Tibial nerve (tissue), 4 donors: ENCODE results near the gene PLD5. TPM values are rescaled to one million over a fixed set of nuclear protein-coding genes. Genes with fewer than 3 reads are reported as not detected.

Experiments used
- DNase-seq, 2 donors: peaks; one replicate each; pipeline ENCODE4 v3.0.0-alpha.2; 2019; ENCODE audit warnings: low spot score in 2 of 2
- H3K27ac ChIP-seq, 4 donors: fragments of 200-600 bp; sonication (generic) in 3 of 4; one replicate each; pipeline ENCODE4 v1.5.1; 2017 to 2019; ENCODE audit warnings: mild to moderate bottlenecking in 1 of 4
- H3K27me3 ChIP-seq, 2 donors: fragments of 200-600 bp; sonication (generic) in 1 of 2; one replicate each; pipeline versions ENCODE4 v1.5.1 to v1.6.0; 2017 to 2019
- H3K36me3 ChIP-seq, 3 donors: fragments of 200-600 bp; sonication (generic); one replicate each; pipeline ENCODE4 v1.5.1; 2018 to 2019
- H3K4me1 ChIP-seq, 4 donors: fragments of 200-600 bp; sonication (generic) in 3 of 4; one replicate each; pipeline ENCODE4 v1.5.1; 2017 to 2019
- H3K4me3 ChIP-seq, 4 donors: fragments of 200-600 bp; sonication (generic) in 3 of 4; one replicate each; pipeline ENCODE4 v1.5.1; 2017 to 2019; ENCODE audit warnings: mild to moderate bottlenecking in 1 of 4, moderate library complexity in 1 of 4
- H3K9me3 ChIP-seq, 4 donors: fragments of 200-600 bp; sonication (generic) in 3 of 4; one replicate each; pipeline ENCODE4 v1.5.1; 2017 to 2019
- CTCF ChIP-seq, 5 experiments: fragments of 200-600 bp in 3 of 5; fragments of 450-650 bp in 2 of 5; sonication (generic) in 3 of 5; IDR thresholded peaks; one replicate each; pipeline ENCODE4 v1.5.1; 2016 to 2019; ENCODE audit warnings: antibody characterized with exemption in 5 of 5, mild to moderate bottlenecking in 3 of 5, moderate library complexity in 2 of 5
- EP300 ChIP-seq, 2 donors: sonication (generic); formaldehyde crosslinking; IDR thresholded peaks; one replicate each; pipeline ENCODE4 v1.6.1; 2017; ENCODE audit warnings: antibody characterized with exemption in 2 of 2, mild to moderate bottlenecking in 1 of 2
- POLR2A ChIP-seq, 2 donors: fragments of 450-650 bp; IDR thresholded peaks; one replicate each; pipeline ENCODE4 v1.6.1; 2017; ENCODE audit warnings: antibody characterized with exemption in 2 of 2, mild to moderate bottlenecking in 2 of 2, moderate library complexity in 2 of 2
- WGBS, 2 donors: methylation state at CpG; one replicate each; pipeline ENCODE4 v1.1.5; 2018; 5-methylcytosine and 5-hydroxymethylcytosine counted together
- total RNA-seq, 4 donors: library from RNA; depleted of rRNA; stranded (reverse); fragments of >200 nt; gene quantifications; one replicate each; pipeline ENCODE4 v1.1.0, GENCODE V29; 2016

PLD5 gene
- total RNA-seq, 4 donors from 2014 or later: 0.21 to 0.59 TPM; not detected in 2

GRCh38 chr1:242056988-242057744 is 467.3 kb downstream of the PLD5 start:
- H3K9me3 ChIP-seq: peaks cover 0 to 6% (median 0%) of the 10 kb centered on the region in 4 donors
- no peaks in the 10 kb centered on the region for H3K27me3 ChIP-seq
- H3K36me3 ChIP-seq: no peaks in the 10 kb centered on the region
- H3K27ac ChIP-seq: no peak overlapping the region
- no peak for DNase-seq
- TF ChIP-seq EP300 (IDR thresholded peaks at IDR 0.05): no peak
- TF ChIP-seq POLR2A (IDR thresholded peaks at IDR 0.05): no peak
- no peak for TF ChIP-seq CTCF (IDR thresholded peaks at IDR 0.05)
- no peaks in the 10 kb centered on the region for H3K4me1 ChIP-seq
- H3K4me3 ChIP-seq: no peak overlapping the region
- 85 to 90% methylated on average over 38 to 42 of the region's 49 CpGs for WGBS, 2 donors

GRCh38 chr1:242055749-242056320 is 468.7 kb downstream of the PLD5 start:
- no peak for DNase-seq

GRCh38 chr1:242043165-242043564 is 481.3 kb downstream of the PLD5 start:
- TF ChIP-seq EP300 (IDR thresholded peaks at IDR 0.05): no peak
- no peak for TF ChIP-seq CTCF (IDR thresholded peaks at IDR 0.05)
- no peak for TF ChIP-seq POLR2A (IDR thresholded peaks at IDR 0.05)
- no peak for DNase-seq
- peaks cover 0 to 13% (median 0%) of the 10 kb centered on the region in 4 donors for H3K9me3 ChIP-seq
- no peaks in the 10 kb centered on the region for H3K36me3 ChIP-seq
- no peaks in the 10 kb centered on the region for H3K4me1 ChIP-seq
- no peaks in the 10 kb centered on the region for H3K27me3 ChIP-seq
- 43 to 46% methylated on average over 3 of the region's 3 CpGs for WGBS, 2 donors
- no peak overlapping the region for H3K27ac ChIP-seq
- no peak overlapping the region for H3K4me3 ChIP-seq

More at GRCh38 chr1:242055749-242056320, 468.7 kb downstream of the PLD5 start:
- Histone ChIP-seq H3K4me3 (no peak overlapping the region), H3K27me3 (no peaks in the 10 kb centered on the region), H3K4me1 (no peaks in the 10 kb centered on the region), H3K36me3 (no peaks in the 10 kb centered on the region), H3K27ac (no peak overlapping the region), H3K9me3 (peaks cover 0 to 6% (median 0%) of the 10 kb centered on the region in 4 donors)
- TF ChIP-seq CTCF (IDR thresholded peaks at IDR 0.05): no peak
- no peak for TF ChIP-seq POLR2A (IDR thresholded peaks at IDR 0.05)
- WGBS, 2 donors: 48 to 54% methylated on average over 7 of the region's 7 CpGs

- Histone ChIP-seq H3K36me3 (no peaks in the 10 kb centered on the region), H3K9me3 (peaks cover 0 to 3% (median 0%) of the 10 kb centered on the region in 4 donors), H3K4me3 (no peak overlapping the region), H3K27ac (no peak overlapping the region), H3K27me3 (no peaks in the 10 kb centered on the region), H3K4me1 (no peaks in the 10 kb centered on the region)
- TF ChIP-seq POLR2A (IDR thresholded peaks at IDR 0.05): no peak
- TF ChIP-seq EP300 (IDR thresholded peaks at IDR 0.05): no peak
- no peak for TF ChIP-seq CTCF (IDR thresholded peaks at IDR 0.05)
- no peak for DNase-seq
- 90 to 94% methylated on average over 5 of the region's 5 CpGs for WGBS, 2 donors
Observed at GRCh38 chr1:242034392-242034791, 490.1 kb downstream of the PLD5 start.

DNA sequence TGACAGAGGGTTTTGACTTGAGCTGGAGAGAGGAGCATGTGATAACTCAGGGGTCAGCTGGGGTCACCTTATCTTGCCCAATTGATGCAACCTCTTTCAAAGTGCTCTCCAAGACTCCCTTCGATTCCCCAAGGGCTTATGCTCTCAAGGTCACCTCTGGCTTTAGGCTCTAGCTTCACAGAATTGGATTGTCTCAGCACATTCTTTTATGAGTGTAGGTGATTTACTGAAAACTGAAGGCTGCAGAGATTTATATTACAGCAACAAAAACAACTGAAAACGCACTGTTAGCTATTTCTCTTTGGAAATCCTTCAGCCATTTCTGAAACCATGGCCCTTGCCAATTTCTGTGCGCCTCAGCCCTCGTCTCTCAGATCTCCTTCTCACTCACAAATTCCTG is 491.1 kb downstream of the PLD5 start:
- Histone ChIP-seq H3K4me1 (no peaks in the 10 kb centered on the region), H3K36me3 (no peaks in the 10 kb centered on the region), H3K4me3 (no peak overlapping the region), H3K27me3 (no peaks in the 10 kb centered on the region), H3K27ac (no peak overlapping the region), H3K9me3 (peaks cover 0 to 3% (median 0%) of the 10 kb centered on the region in 4 donors)
- DNase-seq: no peak
- TF ChIP-seq POLR2A (IDR thresholded peaks at IDR 0.05) (no peak), EP300 (IDR thresholded peaks at IDR 0.05) (no peak), CTCF (IDR thresholded peaks at IDR 0.05) (no peak)
- WGBS, 2 donors: 31 to 37% methylated on average over 4 of the region's 4 CpGs
